Keratinocyte (primary cell): ENCODE results near the gene GPRC5A.

Experiments
- CTCF ChIP-seq, 3 experiments: IDR thresholded peaks in 1 of 3; conservative IDR thresholded peaks in 1 of 3; optimal IDR thresholded peaks in 1 of 3; 2 replicates in 2 of 3; 3 replicates in 1 of 3; pipeline versions ENCODE3 to v1.5.1; 2011; ENCODE audit warnings: low read length in 3 of 3, mild to moderate bottlenecking in 3 of 3, moderate library complexity in 2 of 3, control low read depth in 1 of 3, inconsistent platforms in 1 of 3; ENCODE audit not compliant: insufficient read depth in 2 of 3; ENCODE audit errors: extremely low read depth in 1 of 3
- EZH2 ChIP-seq: IDR thresholded peaks from one replicate; pipeline ENCODE4 v1.6.1; 2012; ENCODE audit warnings: inconsistent platforms, mild to moderate bottlenecking, low read length, moderate library complexity

- TF ChIP-seq CTCF (optimal IDR thresholded peaks at IDR 0.05 in 1 of 3, IDR thresholded peaks at IDR 0.05 in 1 of 3, conservative IDR thresholded peaks at IDR 0.05 in 1 of 3; ENCODE audit: extremely low read depth in 1 of 3, insufficient read depth in 2 of 3, low read length in 3 of 3) (no peak), EZH2 (no peak)
These were observed 6.1 kb upstream of the GPRC5A start for GRCh38 chr12:12885096-12885792.
